ENCODE measurements around the gene STAT1.

DNA sequence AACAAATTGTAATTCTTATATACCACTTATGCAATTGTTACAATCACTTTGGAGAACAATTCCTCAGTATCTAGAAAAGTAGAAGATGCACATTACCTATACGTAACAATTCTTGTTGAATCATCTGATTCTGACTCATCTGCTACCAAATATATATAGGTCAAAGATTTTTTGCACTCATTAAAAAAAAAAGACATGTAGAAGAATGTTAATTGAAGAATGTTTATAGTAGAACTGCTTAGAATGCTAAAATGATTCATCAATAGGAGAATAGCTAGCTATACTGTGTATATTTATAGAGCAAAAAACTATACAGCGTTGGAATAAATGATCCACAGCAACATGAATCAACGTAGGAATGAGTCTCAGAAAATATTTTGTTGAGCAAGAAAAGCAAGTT is 29.5 kb upstream of the STAT1 start:
- TF ChIP-seq CTCF (conservative IDR thresholded peaks at IDR 0.05) (no peak), ZFX (IDR thresholded peaks at IDR 0.05) (no peak)

All from C4-2B (cell line).